DMS 273 (cell line): Measurements from ENCODE around the gene RABGGTA.
"Not testable (repeated sequence)": the region's sequence is repeated elsewhere in the genome, so short reads cannot be mapped to it uniquely, and the experiment has no call there.

Experiments
- DNase-seq: peaks from one replicate; lab custom pipeline; 2025; ENCODE audit not compliant: unreplicated experiment; lab: John Stamatoyannopoulos, UW

The RABGGTA gene

GRCh38 chr14:24243336-24243836 lies 28.0 kb downstream of the RABGGTA start:
- DNase-seq: no peak

GRCh38 chr14:24241829-24242443 lies 29.5 kb downstream of the RABGGTA start:
- DNase-seq: peak; percentile 97

GRCh38 chr14:24240110-24240918 lies 31.1 kb downstream of the RABGGTA start:
- DNase-seq: no peak

- no peak for DNase-seq
Measured at GRCh38 chr14:24238527-24239037, 32.8 kb downstream of the RABGGTA start.

- DNase-seq: no peak
Measured at GRCh38 chr14:24238123-24238522, 33.3 kb downstream of the RABGGTA start.

- DNase-seq: no peak
Measured at GRCh38 chr14:24237463-24237955, 33.9 kb downstream of the RABGGTA start.

GRCh38 chr14:24236689-24237462 lies 34.5 kb downstream of the RABGGTA start:
- no peak for DNase-seq

- DNase-seq: no peak
Measured at GRCh38 chr14:24235804-24236688, 35.4 kb downstream of the RABGGTA start.

GRCh38 chr14:24234095-24235005 lies 37.0 kb downstream of the RABGGTA start:
- no peak for DNase-seq

- no peak for DNase-seq
Measured at GRCh38 chr14:24233538-24233866, 37.9 kb downstream of the RABGGTA start.

GRCh38 chr14:24232645-24233537 lies 38.5 kb downstream of the RABGGTA start, which contains the start of gene GMPR2:
TSS of gene GMPR2 (plus strand) at chr14:24232929. CDS start at chr14:24233254, 325 bp downstream.
- DNase-seq: no peak

- peak; percentile 97 for DNase-seq
Measured at GRCh38 chr14:24232121-24232644, 39.2 kb downstream of the RABGGTA start, which contains the start of gene NEDD8. TSS of gene NEDD8 (minus strand) at chr14:24232367. CDS start at chr14:24232267, 100 bp downstream.

GRCh38 chr14:24231263-24232120 lies 39.9 kb downstream of the RABGGTA start:
- DNase-seq: peak; percentile 56

- no peak for DNase-seq
Measured at GRCh38 chr14:24228902-24229301, 42.5 kb downstream of the RABGGTA start.

GRCh38 chr14:24226473-24226872 lies 44.9 kb downstream of the RABGGTA start:
- DNase-seq: no peak

- DNase-seq: no peak
Measured at GRCh38 chr14:24224618-24225071, 46.8 kb downstream of the RABGGTA start.

GRCh38 chr14:24222987-24223386 lies 48.4 kb downstream of the RABGGTA start:
- not testable (repeated sequence) for DNase-seq
